T1000 (cell line): ENCODE measurements around the gene PXDN.

Experiments
- DNase-seq: peaks from one replicate; lab custom pipeline; 2025; ENCODE audit warnings: mixed read lengths; lab: John Stamatoyannopoulos, UW

PXDN gene

DNA sequence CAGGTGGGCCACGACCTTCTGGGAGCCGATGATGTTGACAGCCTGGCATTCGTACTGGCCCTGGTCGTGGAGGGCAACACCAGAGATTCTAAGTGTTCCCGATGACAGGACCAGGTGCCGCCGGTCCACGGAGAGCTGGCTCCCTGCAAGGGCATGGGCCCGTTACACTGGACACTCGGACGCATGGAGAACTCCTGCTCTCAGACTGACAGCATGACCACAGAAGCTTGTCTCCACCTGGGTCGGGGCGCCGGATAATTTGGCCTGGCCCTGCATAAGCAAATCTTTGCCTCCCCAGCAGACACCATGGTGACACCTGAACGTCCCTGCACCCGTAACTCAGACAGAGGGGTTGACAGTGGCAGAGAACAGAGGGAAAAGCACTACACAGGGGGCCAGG, 80.7 kb downstream of the PXDN start:
- no peak for DNase-seq

DNA sequence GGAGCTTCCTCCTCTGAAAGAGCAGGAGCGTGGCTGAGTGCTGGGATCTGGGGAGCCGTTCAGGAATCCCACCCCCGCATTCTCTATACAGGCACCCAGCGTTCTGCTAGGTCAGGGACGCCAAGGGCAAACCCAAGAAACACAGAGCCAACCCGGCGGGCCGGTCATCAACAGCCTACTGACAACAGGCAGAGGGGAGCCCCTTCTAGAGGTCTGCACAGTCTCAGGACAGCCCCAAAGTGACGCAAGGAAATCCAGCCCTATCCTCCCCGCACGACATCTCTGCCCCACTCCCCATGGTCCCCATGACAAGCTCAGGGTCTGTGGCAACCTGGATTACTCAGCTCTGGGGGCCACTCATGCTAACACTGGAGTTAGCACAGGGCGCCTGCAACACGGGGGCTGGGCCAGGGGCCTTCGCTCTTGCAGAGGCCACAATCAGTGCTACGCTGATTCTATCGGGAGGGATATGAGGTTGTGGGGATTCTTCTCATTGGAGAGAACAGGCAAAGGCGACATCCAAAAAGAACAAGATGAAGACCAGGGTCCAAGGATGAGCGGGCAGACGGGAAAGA, 81.6 kb downstream of the PXDN start:
- no peak for DNase-seq

DNA sequence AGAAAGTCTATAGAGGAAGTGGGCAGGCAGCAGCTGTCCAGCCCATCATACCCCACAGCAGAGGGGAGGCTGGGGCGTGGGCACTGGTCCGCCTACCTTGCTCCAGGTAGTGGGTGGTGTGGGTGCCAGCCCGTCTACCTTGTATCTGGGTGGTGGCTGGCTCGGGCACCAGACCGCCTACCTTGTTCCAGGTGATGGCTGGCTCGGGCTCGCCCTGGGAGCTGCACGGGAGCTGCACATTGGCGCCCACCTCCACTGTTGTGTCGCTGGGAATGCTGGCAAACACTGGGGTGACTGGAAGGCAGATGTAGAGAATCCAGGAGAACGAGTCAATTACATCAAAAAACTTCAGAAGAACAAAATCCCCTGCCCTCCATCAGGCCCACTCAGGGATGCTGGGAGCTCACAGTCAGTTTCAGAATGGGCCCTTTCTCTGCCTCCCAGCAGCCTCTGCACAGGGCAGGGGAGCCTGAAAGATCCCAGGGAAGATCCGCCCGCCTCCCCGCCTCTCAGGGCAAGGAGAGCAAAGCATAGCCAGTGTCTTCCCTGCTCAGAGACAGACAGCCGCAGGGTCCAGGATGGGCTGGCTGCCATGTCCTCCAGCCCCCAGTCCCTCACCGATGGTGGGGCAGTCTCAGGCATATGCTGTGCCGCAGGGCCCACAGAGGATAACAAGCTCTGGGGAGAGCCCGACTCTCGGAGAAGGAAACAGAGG, 82.3 kb downstream of the PXDN start:
- DNase-seq: no peak

DNA sequence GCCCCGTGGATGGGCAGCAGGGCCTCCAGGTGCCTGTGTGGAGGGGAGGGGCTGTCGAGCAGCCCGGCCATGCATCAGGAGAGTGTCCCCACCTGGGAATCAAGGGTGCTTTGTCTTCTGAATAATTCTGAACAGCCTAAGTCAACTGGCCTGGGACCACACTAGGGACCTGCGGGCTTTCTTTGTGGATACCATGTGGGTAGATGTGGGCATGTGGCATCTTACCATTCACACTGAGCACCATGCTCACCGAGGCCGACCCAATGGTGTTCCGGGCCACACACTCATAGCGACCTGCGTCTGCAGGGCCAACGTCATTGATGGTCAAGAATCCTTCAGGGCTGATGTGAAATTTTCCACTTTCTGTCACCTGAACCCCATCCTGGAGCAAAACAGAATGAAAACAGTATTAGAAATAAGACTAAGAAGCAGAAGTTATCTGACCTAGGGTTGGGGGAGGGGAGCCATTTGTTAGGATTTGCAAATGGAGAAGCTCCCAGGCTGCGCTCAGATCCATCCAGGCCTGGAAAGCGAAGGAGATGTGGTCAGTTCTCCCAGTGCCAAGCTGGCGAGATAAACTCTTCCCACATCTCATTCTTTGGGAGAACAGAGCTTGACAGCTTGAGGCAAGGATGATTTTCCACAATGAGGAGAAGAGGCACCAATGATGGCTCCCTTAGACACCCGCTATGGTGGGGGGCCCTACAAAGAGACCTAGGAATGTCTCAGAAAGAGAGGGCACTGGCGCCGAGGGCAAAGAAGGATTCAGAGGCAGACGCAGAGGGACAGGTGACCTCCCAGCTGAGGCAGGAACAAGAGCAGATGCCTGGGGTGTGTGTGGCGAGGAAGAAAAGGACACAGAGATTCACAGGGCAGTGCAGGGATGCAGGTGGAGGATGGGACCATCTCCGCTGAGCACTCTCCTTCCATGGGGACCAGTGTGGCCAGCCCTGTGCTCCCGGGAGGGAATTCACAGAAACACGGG, 83.4 kb downstream of the PXDN start:
- DNase-seq: no peak

DNA sequence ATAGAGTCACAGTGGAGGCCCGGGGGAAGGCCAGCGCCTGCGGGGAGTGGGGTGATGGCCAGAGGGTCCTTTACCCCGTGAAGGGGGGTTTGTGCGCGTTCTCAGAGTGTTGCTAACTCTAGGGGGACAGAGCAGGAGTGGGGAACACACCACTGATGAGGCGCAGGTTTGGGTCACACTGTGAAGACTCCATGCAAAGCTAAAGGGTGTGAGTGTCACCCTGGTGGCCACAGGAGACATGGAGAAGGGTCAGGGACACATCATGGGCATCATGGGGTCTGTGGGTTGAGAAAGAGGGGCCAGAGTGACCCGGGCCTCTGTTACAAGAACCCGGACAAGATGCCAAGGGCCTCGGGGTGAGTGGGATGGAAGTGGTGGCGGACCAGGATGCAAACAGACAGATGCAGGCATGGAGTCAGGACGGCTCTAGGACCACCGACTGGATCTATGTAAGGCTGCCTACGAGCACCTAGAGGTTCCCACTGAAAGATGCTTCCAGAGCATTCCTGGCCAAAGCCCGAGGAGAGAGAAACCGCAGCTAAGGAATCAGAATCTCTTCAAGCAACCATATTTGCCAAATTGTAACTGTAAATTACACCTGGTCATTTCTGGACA, 84.3 kb downstream of the PXDN start:
- no peak for DNase-seq

DNA sequence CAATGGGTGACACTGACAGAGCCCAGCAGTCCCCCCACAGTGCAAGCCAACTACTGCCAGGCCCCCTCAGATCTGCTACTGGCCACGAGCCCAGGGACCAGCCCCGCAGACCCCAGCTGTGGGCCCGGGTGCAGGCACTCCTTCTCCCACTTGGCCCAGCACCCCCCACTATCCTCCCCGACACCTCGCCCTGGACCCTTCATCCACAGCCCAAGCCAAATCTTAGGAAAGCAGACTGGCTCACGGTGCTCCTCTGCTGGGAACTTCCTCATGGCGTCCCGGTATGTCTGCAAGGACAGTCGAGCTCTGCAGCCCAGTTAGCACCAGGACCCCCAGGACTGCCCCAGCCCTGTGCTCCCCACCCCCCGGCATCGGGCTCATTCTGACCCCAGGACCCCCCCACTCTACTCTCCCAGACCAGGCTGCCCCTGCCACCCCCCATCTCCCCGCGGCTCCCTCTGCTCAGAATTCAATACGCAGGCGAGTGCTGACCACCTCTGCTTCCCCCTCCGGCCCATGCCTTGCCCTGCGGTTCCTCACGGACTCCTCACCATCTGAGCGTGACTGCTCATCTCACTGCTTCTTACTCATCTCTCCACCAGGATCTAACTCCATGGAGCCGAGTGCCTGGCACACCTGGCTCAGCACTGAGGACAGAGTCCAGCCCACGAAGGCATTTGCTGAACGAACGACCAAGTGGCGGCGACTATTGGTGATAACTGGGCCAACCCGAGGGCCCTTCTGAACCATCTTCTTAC, 85.7 kb downstream of the PXDN start:
- DNase-seq: no peak

DNA sequence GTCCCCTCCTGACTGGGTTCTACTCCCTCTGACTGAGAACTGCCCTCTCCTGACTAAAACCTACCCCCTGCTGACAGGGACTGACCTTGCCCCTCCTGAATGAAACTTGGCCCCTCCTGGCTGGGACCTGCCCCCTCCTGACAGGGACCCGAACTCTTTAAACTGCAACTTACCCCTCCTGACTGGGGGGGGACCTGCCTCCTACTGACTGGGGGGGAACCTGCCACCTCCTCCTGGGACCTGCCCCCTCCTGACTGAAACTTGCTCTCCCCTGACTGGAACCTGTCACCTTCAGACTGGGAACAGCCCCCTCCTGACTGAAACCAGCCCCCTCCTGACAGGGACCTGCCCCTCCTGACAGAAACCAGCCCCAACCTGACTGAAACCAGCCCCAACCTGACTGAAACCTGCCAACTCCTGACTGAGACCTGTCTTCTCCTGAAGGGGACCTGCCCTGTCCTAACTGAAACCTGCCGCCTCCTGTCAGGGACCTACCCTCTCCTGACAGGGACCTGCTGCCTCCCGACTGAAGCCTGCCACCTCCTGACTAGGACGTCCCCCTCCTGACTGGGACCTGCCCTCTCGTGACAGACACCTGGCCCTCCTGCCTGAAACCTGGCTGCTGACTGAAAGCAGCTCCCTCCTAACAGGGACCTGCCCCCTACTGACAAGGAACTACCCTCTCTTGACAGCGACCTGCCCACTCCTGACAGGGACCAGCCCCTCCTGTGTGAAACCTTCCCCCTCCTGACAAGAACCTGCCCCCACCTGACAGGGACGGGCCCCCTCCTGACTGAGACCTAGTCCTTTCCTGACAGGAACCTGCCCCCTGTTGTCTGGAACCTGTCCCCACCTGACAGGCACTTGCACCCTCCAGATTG, 87.1 kb downstream of the PXDN start:
- no peak for DNase-seq

DNA sequence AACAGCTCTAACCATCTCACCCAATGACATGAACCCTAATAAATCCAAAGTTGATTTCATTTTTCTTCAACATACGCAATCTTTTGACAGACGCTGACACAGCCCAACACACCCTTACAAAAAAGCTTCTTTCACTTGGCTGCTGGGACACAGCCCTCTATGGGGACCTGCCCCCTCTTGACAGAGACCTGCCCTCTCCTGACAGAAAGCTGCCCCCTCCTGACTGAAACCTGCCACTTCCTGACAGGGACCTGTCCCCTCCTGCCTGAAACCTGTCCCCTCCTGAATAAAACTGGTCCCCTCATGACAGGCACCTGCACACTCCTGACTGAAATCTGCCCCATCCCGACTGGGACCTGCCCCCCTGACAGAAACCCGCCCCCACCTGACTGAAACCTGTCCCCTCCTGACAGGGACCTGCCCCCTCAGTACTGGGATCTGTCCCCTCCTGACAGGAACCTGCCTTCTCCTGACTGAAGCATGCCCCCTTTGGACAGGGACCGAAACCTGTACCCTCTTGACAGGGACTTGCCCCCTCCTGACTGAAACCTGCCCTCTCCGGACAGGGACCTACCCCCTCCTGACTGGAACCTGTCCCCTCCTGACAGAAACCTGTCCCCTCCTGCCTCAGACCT, 87.9 kb downstream of the PXDN start:
- DNase-seq: no peak

DNA sequence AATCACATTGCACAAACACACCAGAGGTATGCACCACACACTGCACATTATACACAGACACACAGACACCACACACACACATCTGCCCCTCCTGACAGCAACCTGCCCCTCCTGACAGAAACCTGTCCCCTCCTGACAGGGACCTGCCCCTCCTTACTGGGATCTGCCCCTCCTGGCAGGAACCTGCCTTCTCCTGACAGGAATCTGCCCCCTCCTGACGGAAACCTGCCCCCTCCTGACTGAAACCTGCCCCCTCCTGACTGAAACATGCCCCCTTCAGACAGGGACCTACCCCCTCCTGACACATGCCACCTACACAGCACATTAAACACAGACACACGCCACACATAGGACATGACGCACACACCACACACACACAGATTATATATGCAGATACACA, 88.9 kb downstream of the PXDN start:
- DNase-seq: no peak

DNA sequence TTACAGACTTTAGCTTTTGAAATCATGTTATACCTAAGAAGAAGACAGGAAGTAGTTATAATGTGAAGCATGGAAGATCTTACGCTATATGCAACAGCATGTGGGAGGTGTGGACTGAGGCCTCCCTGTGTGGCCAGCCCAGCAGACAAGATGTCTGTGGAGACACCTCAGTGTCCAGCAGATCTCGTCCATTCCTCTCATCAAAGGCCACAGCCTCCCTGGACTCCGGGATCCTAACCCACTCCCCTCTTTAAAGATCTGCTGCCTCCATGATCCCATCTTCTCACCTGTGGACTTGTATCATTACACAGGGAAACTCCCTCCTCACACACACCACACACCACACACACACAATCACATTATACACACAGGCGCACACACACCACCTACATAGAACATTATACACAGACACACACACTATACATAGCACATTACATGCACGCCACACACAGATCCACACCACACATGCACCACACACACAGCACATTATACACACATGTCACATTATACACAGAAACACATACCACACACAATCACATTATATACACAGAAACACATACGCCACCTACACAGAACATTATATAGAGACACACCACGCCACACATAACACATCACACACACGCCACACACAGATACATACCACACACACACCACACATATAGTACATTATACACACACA, 89.5 kb downstream of the PXDN start:
- no peak for DNase-seq

DNA sequence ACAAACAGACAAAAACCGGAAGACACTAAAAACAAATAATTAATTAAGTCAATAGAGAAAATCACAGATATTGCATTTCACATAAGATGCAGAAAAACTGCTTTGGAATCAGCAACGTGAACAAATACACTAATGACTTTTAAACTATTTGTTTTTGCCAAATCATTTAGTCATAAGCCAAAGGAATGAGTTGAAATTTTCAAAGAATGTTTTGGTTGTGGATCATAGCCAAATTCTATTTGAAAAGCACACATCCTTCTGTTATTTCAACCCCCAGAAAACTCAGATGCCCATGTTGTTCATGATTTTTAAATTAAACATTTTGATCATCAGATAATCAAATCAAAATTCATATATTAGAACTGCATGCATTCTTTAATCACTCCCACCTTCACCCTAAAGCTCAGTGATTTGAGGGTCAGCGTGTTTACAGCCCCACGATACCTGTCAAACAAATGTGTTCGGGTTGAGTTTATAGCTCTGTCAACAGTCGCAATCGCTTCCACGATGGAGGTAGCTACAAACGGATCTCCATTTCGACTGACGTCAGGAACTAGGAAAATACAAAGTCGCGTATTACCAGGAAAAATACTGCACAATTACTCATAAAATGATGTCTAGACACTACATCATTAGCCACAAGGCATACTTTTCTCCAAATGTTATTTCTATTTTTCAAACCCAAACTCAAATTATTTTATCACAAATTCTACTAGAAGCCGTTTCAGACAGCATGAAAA, 90.2 kb downstream of the PXDN start:
- no peak for DNase-seq

DNA sequence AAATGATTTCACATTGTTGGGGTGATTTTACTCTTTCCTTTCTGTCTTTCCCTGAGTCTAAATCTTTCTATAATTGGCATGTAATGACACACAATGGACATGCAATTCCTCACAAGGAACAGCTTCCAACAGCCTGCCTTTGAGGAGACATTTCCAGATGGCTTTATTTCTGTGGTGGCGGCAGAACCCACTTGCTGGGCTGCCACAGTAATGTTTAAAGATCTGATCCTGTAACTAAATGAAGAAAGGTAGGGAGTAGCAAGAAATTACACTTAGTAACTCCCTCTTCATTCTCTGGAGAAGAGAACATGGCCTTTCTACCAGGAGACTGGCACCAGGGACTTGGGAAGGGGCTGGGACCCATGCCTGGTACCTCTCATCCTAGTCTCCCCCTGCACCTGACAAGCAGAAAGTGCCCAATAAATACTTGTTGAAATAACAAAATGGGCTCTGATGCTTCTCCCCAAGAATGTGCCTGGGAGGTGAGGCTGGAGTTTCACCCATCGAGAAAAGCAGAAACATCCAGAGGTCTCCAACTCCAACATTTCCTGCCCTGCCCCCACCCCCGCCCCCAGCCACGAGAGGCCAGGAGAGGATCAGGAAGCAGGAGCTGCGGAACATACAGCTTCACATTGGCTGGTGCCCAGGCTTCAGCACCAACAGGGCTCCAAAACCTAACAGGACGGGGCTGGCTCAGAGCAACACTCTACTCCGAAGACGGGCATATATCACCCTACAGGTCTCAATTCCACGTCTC, 92.1 kb downstream of the PXDN start:
- DNase-seq: no peak

DNA sequence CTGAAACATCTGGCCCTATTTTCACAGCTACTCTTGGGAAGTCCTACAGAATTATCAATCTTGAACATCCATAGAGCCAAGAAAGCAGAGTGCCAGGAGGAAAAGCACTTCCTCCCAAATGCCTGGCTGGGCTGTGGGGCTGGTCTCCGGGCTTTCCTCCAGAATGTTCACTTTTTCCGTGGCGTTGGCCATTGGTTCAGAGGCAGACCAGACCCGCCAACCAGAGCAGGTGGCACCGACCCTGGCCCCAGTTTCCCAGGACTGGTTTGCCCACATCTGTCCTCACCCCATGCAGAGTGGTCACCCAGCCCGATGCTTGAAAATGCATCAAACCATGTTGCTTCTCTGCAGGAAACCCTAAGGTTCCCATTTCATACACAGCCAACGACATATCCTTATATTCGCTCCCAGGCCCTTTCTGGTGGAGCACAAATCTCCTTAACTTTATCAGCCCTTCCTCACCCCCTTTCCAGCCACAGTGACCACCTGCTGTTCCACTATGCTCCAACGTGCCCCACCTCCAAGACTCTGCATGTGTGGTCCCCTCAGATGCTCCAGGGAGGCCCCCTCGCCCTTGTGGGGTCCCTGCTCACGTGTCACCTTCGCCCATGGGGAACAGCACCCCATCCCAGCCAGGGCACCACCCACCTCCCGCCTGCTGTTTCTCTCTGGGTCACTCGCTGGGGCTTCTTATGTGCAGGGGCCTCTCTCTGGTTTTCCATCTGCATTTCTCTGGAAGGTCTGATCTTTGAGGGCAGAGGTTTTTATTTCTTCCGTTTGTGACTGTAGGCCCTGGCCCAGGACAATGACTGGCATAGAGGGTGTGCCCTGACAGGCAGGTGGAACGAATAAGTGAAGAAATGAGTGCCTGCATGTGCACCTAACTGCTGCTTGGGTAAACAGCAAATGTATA, 92.9 kb downstream of the PXDN start:
- no peak for DNase-seq

DNA sequence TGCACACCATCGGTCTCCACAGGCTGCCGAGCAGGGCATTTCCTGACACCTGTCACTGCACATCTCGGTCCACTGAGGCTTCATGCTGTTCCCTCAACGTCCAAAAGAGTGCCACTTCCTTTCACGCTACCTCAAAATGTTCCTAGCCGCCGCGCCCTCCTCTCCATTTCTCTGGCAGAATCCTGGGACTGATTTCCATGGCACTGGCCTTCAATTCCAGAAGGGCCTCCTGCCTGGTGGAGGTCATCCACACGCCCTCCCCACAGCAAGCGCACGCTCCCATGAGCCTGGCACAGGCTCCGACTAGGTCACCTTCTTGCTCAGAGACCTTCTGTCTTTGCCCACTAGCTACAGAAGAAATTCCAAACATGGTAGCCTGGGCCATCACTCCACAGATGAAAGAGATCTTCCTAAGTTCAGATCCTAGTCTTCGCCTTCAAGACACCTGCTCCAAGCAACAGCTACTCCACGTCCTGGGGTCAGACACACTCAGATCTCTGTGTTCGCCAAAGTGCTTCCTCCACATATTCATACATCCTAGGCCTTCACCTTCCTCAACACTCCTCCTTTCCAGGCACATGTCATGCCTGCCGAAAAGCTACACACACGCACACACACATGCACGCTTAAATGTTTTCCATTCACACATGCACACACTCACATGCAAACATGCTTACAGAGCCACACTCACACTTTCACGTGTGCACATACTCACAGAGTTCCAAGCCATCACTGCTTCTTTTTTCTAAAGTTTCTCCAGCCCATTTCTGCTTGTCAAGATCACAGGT, 94.0 kb downstream of the PXDN start:
- DNase-seq: no peak

DNA sequence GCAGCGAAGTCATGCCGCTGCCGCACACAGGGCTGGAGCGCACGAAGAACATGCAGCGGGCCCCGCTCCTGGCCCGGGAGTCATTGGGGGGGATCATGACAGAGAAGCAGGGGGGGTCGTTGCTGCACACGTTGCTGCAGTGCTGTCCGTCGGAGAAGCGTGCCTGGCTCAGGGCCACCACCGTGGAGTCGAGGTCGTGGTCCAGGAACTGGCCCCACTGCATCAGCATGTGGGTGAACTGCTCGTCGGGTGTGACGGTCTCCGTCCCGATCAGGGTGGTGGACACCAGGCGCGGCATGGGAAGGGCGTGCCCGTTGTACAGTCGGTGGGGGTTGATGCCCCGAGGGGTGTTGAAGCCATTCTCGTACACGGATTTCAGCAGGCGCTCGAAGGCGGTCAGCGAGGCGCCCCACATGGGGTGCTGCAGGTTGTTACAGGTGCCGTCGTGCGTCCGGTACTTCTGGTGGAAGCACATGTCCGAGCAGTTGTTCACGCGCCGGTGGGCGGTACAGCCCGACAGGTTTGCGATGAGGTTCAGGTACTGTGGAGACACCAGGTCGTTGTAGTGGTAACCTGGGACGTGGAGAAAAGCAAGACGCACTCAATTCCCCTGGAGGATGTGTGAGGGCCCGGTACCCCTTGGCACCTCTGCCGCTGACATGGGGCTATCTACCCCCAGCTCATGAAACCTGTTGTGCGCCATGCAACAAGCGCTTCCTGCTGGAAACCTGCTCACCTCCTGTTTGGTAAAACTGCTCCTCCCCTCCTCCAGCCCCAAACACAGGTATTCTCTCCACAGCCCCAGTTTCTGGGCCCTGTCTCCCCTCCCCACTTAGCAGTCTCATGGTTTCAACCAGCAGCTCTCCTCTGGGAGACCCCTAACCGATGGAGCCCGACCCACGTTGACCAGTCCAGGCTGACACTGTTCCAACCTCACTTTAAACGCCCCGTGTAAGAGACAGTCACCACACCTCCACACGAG, 94.9 kb downstream of the PXDN start:
- DNase-seq: no peak
